NCI-H1694 treated with DMSO at 0.1 percent for 48 hours (cell line): ENCODE measurements around the gene ITGBL1.

Experiments
- DNase-seq: peaks from one replicate; lab custom pipeline; 2025; lab: John Stamatoyannopoulos, UW

ITGBL1 gene, protein sequence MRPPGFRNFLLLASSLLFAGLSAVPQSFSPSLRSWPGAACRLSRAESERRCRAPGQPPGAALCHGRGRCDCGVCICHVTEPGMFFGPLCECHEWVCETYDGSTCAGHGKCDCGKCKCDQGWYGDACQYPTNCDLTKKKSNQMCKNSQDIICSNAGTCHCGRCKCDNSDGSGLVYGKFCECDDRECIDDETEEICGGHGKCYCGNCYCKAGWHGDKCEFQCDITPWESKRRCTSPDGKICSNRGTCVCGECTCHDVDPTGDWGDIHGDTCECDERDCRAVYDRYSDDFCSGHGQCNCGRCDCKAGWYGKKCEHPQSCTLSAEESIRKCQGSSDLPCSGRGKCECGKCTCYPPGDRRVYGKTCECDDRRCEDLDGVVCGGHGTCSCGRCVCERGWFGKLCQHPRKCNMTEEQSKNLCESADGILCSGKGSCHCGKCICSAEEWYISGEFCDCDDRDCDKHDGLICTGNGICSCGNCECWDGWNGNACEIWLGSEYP

DNA sequence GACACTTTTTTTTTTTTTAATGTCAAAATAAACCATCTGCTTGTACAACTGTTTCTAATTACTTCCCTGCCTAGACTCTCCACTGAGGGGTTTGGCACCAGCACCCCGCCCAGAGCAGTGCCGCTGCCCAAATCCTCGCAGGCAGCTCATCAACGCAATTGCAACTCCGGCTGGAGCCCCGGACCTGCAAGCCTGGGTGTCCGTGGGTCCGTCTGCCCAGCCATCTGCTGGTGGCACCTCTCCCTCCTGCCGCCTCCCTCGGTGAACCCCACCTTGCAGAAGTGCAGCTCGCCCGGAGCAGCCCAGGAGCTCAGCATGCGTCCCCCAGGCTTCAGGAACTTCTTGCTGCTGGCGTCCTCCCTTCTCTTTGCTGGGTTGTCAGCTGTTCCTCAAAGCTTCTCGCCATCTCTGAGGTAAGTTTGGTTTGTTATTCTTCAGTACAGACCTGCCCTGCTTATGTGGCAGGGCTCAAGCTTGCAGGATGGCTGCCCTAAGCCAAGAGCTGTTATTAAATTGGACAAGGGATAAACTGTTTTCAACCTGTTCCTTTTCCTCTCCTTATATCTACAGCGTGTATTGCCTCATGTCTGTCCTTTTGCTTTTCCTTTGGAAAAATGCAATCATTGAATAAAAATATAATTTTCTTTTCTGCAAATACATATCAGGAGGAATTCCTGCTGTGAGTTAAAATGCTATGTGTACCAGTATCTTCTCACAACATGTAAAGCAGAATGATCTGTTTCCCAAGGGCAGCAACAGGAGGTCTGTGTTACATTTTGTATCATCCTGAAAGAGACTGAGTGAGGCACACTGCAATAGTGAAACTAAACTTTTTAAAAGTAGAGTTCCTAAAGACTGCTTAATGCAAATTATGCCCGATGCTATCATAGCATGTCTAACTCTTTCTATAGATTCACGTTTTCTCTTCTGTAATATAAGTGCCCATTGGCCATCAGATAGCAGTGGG lies at the start of gene ITGBL1:
Gene ITGBL1, plus strand, starts transcription at position 157 of the 967 bp plus-strand sequence. Its CDS starts 159 bp downstream, at position 316.
- no peak for DNase-seq

DNA sequence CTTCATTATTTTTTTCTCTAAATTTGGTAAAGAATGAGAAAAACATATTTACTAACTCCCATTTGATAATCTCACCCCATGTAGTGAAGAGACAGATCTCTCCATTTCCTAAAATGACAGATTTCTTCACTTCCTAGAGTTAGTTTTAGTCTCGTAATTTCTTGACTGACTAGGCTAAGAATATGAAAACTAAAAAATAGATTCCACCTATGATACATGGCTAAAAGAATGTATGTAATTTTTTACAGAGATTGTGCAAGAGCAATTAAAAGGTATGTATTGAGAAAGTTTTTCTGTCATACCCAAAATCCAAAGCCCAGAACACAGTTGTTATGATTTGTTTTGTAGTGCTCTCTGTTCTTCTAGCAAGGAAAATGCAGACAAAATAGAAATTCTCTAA lies 45.7 kb upstream of the ITGBL1 start:
- DNase-seq = no peak

DNA sequence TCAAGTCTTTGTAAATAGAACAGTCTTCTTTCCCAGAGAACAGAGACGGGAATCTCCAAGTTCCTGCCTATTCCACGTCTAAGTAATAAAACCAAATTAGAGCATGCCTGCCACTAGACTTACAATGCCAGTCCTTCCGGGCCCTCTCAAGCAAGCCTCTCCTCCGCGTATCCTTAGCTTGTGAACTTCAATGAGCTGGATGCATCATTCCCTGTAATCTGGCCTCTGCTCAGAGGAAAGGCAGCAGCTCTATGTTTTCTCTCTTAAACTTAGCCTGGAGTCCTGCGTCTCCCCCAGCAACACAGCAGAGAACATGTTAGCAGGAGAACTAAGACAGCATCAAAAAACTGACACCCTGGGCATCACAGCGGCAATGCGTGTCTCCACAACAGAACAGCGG lies 44.3 kb upstream of the ITGBL1 start:
- DNase-seq = no peak

DNA sequence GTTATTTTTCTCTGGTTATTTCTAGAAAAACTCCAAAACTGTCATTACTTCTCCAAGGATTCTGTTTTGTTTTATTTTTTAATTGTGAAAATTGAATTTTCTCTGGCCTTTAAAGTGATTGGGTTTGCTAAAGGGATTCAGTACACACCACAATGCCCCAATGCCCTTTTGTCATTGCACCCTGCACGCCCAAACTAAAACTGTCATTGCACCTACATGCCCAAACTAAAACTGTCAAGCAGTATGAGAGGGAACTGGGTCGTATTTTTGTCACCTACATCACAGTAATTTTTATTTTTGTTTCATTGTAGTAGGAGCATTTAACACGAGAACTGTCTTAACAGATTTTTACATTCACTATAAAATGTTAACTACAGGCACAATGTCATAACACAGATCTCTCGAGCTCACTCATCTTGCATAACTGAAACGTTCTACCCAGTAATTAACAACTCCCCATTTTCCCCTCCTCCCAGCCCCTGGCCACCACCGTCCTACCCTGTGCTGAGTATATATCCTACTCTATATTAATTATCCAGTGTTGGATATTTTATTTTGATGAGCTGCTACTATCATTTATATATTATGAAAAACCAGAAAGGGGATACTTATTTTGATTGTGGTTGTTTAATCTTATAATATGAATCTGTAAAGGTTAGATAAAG lies 43.4 kb upstream of the ITGBL1 start:
- DNase-seq = no peak

DNA sequence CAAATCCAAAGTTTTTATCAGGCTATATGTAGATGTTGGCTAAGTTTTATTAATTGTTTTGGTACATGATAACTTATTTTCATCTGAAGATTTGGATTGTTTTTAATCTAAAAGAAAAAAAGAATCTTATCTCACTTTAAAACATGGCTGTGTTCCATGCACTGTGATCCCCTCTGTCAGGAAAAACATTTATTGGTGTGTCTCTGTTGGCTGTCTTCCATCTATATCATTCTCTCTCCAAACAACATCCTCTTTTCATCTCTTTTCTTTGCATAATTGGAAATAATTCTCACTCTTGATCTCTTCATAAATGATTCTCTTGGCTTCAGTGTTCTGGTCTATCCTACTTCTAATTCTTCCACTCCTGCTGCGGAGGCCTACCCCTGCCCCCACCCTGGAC lies 40.4 kb upstream of the ITGBL1 start:
- DNase-seq = no peak

DNA sequence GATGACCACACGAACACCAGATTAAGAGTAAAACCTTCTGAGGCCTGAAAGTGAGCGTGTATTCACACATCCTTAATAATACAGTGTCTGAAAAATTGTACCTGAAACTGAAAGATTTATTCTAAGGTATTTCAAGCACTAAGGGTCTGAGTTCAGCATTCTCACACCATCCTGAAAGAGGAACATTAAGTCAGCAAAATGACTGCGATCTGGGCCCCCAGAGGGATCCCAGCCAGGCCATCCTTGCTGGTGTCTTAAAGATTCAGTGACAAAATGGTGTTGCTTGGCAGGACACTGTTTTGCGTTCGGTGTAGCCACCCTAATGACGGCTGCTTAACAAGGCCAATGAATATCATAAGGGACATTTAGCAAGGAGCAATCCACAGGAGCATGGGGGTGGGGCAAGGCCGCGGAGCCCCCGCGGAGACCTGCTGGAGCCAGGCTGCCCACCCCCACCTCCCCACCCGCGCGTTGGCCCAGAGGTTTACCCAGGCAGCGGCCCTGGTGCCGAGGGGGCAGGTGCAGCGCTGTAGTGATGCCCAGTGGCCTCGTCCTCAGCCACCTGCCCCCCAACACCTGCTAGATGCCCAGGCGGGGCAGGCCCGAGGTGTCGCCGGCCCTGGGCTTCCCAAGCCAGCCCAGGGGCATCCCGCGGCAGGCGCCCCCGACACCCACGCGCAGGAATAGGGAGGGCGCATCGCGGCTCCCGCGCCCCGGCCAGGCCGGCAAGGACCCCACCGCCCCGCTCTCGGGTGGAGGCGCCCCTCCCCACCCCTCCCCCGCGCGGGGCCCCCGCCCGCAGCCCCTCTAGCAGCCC lies 36.9 kb upstream of the ITGBL1 start:
- no peak for DNase-seq

DNA sequence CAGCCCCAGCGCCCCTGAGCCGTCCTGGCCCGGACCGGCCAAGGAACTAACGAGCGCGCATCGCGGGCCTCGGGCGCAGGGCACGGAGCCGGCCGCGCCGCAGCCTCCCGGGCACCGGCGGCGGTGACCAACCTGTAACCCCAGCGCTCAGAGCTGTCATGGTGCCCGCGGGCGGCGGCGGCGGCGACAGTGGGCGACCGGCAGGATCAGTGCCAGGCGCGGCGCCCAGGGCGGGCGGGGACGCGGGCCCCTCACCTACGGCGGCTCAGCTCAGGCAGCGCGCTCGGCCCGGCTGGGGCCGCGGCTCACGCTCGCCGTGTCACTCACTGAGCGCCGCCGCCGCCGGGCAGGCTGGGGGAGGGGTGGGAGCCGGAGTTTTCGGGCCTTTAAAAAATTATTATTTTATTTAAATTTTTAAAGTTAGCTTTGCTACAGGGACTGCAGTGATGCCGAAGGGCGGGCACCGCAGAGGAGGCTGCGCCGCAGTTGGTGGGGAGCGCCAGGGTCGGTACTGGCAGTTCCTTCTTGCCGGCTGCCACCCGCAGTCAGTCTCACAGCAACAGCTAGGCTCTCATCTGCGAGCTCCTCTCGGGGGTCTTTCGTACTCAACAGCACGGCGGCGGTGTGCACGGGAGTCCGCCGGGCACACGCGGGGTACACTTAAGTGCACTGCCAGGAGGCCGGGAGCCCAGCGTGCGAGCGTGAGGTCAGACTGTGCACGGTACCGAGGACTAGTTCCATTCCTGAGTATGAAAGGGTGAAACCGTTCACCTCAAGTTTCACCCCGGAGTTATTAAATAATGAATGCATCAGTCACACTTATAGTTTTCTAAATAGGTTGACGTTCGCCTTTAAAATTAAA lies 36.1 kb upstream of the ITGBL1 start, which contains the start of gene NALCN:
Gene NALCN, minus strand, starts transcription at position 328 of the 862 bp plus-strand sequence. CDS start 17,382 bp downstream, outside the sequence.
- DNase-seq = peak; percentile 13

DNA sequence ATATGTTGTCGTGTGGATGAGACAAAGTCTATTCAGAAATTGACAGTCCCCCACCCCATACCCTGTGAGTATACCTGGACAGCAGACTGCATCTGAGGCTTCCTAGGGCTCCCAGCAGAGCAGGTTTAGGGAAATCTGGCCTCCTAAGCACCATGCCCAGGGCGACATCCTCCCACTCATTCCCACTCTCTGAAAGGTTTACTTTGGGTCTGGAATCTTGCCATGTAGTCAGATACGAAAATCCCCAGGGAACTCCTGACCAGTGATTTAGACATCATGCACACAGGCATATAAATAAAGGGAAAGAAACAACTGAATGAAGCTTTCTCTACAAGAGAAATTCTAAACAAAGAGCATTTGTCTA lies 35.5 kb upstream of the ITGBL1 start:
- no peak for DNase-seq

DNA sequence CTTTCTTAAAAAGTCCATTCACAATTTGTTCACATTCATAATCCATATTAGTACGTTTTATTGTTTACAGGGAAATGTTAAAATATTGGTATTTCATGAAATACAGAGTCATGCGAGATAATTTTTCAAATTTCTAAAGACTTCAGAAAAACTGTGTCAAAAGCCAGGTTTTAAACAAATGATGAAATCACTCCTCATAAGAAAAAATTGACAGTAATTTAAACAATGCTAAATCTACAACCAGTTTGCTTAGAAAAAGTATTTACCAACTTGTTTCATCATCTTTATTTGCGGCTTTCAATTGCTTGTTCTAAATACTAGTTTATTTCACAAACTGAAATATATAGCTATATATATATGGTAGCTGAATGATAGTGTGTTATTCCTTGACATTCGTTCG lies 35.0 kb upstream of the ITGBL1 start:
- no peak for DNase-seq

DNA sequence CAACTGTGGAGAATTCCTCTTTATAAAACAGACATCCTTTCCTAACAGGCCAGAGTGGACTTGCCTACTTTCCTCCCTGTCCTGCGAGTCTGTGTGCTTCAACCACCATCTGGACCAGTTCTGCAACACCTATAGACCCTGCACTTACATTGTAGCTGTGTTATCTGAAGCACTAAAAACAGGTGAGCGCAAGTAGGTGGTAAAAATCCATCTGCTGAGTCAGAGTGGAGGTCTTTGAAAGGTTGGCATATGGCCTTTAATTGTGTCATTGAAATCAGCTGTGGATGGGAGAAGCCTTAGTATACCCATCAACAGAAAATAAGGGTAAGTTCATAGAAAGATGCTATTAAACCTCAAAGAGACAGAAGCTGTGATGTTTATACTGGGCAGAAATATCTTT lies 28.6 kb upstream of the ITGBL1 start:
- DNase-seq = no peak

DNA sequence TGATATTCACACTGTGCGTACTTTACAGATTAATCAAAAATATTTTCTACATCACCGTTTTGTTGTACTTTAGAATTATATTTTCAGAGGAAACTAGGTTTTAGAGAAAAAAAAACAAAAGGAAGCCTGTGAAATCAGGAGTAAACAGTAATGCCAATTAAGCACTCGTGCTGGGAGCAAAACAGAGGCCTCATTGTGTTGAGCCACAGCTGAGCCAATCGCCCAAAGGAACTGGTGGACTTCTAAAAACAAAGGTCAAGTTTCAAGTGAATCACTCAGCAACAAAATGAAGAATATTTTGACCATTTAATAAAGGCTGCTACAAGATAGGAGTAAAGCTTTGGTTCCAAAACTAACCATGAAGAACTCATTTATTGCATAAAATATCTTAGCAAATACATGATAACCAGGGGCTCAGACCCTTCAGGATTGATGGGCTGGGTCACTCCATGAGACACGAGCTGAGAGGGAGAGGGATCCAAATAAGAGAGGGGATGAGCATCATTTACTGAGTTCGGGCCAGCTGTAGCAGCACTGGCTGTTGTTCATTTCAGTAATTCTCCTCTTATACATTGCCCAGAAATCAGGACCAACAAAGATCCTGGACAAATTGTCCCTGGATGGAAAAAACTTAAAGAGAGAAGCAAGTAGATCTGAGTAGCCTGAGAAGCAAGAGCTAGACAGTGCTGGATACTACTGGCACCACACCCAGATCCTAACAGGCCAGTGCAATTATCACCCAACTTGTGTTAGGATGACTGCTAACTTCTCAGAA lies 27.9 kb upstream of the ITGBL1 start:
- no peak for DNase-seq

DNA sequence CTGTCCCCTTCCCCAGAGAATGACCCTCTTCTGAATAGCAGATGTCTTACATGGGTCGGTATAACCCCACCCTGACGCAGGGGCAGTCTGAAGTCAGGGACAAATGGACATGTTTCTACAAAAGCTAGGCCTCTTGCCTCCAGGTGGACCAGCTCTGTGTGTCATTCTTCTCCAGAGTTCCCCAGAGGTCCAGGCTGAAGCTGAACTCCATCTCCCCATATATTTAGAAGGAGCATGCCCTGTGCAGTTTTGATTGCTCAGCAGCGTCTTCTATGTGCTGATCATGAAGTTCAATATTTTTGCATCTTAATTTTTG lies 27.4 kb upstream of the ITGBL1 start:
- no peak for DNase-seq

DNA sequence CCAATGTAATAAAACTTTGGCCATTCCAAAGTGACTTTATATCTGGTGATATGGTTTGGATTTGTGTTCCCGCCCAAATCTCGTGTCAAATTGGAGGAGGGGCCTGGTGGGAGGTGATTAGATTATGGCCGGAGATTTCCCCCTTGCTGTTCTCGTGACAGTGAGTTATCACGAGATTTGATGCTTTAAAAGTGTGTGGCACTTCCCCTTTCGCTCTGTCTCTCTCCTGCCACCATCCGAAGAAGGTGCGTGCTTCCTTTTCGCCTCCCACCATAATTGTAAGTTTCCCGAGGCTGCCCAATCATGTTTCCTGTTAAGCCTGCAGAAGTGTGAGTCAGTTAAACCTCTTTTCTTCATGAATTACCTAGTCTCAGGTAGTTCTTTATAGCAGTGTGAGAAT lies 26.9 kb upstream of the ITGBL1 start:
- DNase-seq = no peak

DNA sequence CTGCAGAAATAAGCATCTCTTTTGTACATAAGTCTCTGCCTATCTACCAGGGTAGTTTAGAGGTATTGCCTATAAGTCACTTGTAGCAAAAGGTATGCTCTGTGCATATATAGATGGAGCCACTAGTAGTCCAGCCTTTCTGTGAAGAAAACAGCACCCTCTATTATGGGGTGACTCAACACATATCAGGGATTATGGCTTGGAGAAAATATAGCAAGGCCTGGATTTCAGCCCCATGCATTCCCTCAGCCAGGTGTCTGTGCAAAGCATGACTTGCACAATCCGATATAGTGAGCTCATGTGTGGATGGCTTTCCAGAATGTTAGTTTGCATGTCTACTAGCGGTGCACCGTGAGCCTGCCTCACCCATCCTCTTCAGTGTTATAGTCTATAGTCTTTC lies 22.7 kb upstream of the ITGBL1 start:
- no peak for DNase-seq

DNA sequence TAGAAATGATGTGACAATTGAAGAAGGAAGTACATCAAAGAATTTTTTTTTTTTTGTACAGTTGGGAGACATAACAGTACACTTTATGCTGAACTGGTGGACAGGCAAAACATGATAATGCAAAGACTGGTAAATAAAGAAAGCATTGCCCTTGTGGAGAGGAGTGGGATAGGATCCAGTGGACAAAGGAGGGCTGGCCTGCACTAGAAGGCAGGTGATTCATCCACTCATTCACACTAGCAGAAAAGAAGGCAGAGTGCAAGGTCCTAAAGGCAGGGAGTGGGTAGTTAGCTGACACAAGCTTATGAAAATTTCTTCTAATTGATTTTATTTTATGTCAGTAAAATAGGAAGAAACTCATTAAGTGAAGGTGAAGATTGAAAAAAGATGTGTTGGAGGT lies 18.6 kb upstream of the ITGBL1 start:
- no peak for DNase-seq

DNA sequence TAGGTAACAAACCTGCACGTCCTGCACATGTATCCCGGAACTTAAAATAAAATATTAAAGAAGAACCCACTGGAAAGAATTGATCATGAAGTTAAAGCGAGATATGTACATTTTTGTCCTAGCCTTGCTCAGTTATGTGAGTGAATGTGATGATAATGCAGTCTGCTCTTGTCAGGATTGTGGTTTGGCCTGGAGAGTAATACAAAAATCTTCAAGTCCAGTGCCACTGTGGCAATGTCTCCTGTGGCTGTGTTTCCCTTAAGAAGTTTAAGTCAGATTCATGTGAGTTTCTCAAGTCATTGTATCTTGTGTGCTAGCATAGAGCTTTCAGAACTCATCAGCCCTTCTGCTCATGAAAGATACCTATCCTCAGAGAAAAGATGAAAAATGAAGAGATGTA lies 18.0 kb upstream of the ITGBL1 start:
- DNase-seq = no peak

DNA sequence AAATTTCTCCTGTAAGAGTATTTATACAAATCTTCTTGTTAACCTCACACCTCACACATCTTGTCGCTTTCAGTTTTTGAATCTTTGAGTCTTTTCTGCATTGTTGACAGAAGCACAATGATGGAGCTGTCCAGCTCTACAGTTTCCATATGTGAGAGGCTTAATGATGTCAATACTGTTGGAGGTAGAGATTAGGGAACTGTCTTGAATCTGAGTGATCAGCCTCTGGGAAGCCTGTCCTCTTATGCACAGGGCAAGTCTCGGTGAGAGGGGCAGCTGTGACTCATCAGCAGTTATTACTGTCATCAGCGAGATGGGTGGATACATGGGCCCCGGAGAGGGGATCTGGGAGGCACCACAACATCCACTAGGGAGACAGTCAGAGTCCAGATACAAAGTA lies 4.6 kb upstream of the ITGBL1 start:
- no peak for DNase-seq

DNA sequence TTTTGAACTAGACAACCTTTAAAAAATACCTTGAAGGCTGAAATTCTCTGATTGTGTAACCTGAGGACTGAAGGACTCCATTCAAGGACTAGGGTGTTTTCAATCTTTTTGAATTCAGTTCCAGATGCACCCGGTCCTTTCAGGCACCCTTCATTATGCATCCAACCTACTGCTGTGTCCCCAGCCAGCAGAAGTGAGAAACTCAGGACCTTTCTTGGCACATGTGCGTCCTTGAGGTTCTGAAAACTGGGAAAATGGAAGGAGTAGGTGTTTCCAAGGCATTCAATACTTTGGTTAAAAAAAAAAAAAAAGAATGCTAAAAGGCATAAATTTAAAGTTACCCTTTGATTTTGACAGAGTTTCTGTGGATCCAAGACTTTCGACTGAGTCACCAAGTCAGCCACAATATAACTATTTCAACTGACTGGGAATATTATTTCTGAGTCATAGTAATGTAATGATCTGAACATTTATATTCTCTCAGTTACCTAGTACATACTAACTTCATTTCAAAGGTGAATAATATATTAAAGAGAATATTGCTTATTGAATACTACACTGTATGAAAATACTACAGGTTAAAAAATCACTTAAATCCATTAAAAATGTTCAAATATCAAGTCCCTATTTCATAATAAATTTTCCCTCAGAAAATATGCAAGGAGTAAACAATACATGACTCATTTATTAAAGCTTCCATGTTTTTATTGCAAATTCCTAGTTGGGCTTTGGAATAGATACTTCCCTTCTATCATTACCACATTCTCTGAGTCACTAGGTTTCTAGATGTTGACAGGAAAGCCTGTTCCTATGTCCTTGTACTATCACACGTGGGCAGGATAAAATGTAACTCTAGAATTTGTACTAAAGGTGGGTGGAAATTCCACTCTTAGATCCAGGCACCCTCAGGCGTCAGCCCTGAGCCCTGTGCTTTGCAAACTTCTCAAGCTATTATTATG lies 2.4 kb upstream of the ITGBL1 start:
- no peak for DNase-seq

DNA sequence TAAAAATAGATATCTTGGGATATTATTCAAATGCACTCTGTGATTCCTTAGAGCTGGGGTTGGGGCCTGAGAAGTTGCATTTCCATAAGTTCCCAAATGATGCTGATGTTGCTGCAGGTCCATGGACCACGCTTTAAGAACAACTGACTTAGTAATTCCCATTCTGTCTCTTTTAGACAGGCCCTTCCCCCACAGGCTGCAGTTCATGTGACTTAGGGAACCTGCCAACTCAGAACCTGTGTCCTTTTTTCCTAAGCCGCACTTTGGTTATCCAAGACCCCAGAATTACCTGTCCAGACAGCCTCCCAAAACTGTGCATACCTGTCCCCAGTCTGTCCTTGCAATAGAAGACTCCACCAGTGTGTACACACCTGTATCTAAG lies 1.7 kb upstream of the ITGBL1 start:
- no peak for DNase-seq
